Osteoblast (primary cell): Measurements from ENCODE around the gene LRP1B. TPM values are rescaled to one million over a fixed set of nuclear protein-coding genes. Genes with fewer than 3 reads are reported as not detected.

Experiments used
- DNase-seq: peaks from one replicate; pipeline ENCODE4 v3.0.0; 2011; ENCODE audit warnings: low spot score, mixed read lengths; ENCODE audit not compliant: insufficient read length; ENCODE audit errors: missing footprints
- H2AFZ ChIP-seq: 2 replicates; pipeline ENCODE4 v1.6.0; 2011; ENCODE audit warnings: mild to moderate bottlenecking, low read length
- H3K27ac ChIP-seq: 2 replicates; pipeline ENCODE4 v1.5.1; 2011; ENCODE audit warnings: mild to moderate bottlenecking, low read depth, low read length, moderate library complexity
- H3K27me3 ChIP-seq: 2 replicates; pipeline ENCODE4 v1.6.0; 2012; ENCODE audit warnings: mild to moderate bottlenecking, control low read depth, inconsistent platforms, low read length, moderate library complexity; ENCODE audit not compliant: insufficient read depth
- H3K36me3 ChIP-seq: 2 replicates; pipeline ENCODE4 v1.5.1; 2011; ENCODE audit warnings: mild to moderate bottlenecking, low read length, control low read depth, moderate library complexity; ENCODE audit not compliant: insufficient read depth
- H3K4me1 ChIP-seq: 2 replicates; pipeline ENCODE4 v1.5.1; 2011; ENCODE audit warnings: mild to moderate bottlenecking, low read length, control low read depth, moderate library complexity; ENCODE audit not compliant: insufficient read depth
- H3K4me2 ChIP-seq: 2 replicates; pipeline ENCODE4 v1.6.0; 2011; ENCODE audit warnings: mild to moderate bottlenecking, low read length; ENCODE audit not compliant: insufficient read depth
- H3K4me3 ChIP-seq: fragments of 200-600 bp; sonication (generic); 3 replicates; pipeline ENCODE4 v1.5.1; 2012; ENCODE audit warnings: mild to moderate bottlenecking, low read length, inconsistent platforms; ENCODE audit not compliant: insufficient read depth
- H3K79me2 ChIP-seq: 2 replicates; pipeline ENCODE4 v1.6.0; 2012; ENCODE audit warnings: mild to moderate bottlenecking, low read length, control low read depth, inconsistent platforms; ENCODE audit not compliant: insufficient read depth
- H3K9me3 ChIP-seq: 2 replicates; pipeline ENCODE4 v1.5.1; 2011; ENCODE audit warnings: low read depth, low read length, control low read depth
- H4K20me1 ChIP-seq: 2 replicates; pipeline ENCODE4 v1.6.0; 2012; ENCODE audit warnings: mild to moderate bottlenecking, low read length, control low read depth; ENCODE audit not compliant: insufficient read depth
- total RNA-seq: library from RNA; depleted of rRNA; stranded (reverse); fragments of >200 nt; gene quantifications from 2 replicates; pipeline ENCODE4 v1.2.3, GENCODE V29; 2012
- TF ChIP-seq, protein P1 (sequence below): IDR thresholded peaks from 2 replicates; pipeline ENCODE4 v1.5.1; 2011; ENCODE audit warnings: mild to moderate bottlenecking, low read depth, low read length, moderate library complexity; ENCODE audit errors: extremely low read depth

Gene LRP1B
- total RNA-seq, 1 donor, result not detected

DNA sequence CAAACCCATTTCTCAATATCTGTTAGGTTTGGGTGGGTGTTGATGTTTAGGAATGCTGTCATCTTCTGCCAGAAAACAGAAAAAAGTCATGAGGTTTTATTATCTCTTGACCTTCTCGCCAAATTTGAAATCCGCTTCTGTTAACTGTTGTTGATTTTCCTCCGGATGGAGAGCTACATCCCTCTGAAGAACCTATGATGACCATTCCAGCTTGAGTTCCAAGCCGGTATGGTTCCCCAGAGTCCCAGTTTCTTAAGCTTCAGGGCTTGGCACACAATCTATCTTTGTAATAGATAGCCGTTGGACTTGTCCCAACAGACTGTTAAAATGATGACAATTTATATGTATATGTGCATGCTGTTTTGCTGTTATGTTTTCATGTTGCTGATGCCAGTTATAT lies 1201.0 kb downstream of the LRP1B start:
- no peaks in the 10 kb centered on the region for H3K9me3 ChIP-seq
- H3K4me1 ChIP-seq, result no peaks in the 10 kb centered on the region
- no peaks in the 10 kb centered on the region for H3K27me3 ChIP-seq
- H4K20me1 ChIP-seq, result no peaks in the 10 kb centered on the region
- TF ChIP-seq, protein P1, sequence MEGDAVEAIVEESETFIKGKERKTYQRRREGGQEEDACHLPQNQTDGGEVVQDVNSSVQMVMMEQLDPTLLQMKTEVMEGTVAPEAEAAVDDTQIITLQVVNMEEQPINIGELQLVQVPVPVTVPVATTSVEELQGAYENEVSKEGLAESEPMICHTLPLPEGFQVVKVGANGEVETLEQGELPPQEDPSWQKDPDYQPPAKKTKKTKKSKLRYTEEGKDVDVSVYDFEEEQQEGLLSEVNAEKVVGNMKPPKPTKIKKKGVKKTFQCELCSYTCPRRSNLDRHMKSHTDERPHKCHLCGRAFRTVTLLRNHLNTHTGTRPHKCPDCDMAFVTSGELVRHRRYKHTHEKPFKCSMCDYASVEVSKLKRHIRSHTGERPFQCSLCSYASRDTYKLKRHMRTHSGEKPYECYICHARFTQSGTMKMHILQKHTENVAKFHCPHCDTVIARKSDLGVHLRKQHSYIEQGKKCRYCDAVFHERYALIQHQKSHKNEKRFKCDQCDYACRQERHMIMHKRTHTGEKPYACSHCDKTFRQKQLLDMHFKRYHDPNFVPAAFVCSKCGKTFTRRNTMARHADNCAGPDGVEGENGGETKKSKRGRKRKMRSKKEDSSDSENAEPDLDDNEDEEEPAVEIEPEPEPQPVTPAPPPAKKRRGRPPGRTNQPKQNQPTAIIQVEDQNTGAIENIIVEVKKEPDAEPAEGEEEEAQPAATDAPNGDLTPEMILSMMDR, result no peak
- H3K4me3 ChIP-seq, result no peak overlapping the region
- H2AFZ ChIP-seq, result no peak overlapping the region
- H3K4me2 ChIP-seq, result no peak overlapping the region
- H3K36me3 ChIP-seq, result no peaks in the 10 kb centered on the region
- H3K79me2 ChIP-seq, result no peaks in the 10 kb centered on the region
- no peak overlapping the region for H3K27ac ChIP-seq
- no peak for DNase-seq

DNA sequence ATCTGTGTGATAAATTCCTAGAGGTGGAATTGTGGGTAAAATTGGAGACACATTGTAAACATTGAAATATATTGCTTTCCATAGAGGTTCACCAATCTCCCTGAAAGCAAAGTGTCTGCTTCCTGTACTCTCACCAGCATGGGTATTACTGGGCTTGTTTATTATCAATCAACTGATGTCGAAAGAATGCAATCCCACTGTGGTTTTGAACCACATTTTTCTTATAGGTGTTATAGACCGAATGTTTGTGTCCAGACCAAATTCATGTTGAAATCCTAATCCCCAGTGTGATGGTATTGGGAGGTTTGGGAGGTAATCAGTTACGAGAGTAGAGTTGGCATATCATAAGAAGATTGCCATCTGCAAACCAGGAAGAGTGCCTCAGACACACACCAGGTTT lies 1212.4 kb downstream of the LRP1B start:
- no peak overlapping the region for H2AFZ ChIP-seq
- no peaks in the 10 kb centered on the region for H3K36me3 ChIP-seq
- DNase-seq, result no peak
- no peak overlapping the region for H3K4me2 ChIP-seq
- no peaks in the 10 kb centered on the region for H3K79me2 ChIP-seq
- no peaks in the 10 kb centered on the region for H3K4me1 ChIP-seq
- H3K4me3 ChIP-seq, result no peak overlapping the region
- no peaks in the 10 kb centered on the region for H3K9me3 ChIP-seq
- H4K20me1 ChIP-seq, result no peaks in the 10 kb centered on the region
- H3K27ac ChIP-seq, result no peak overlapping the region
- TF ChIP-seq, protein P1, result no peak
- no peaks in the 10 kb centered on the region for H3K27me3 ChIP-seq

DNA sequence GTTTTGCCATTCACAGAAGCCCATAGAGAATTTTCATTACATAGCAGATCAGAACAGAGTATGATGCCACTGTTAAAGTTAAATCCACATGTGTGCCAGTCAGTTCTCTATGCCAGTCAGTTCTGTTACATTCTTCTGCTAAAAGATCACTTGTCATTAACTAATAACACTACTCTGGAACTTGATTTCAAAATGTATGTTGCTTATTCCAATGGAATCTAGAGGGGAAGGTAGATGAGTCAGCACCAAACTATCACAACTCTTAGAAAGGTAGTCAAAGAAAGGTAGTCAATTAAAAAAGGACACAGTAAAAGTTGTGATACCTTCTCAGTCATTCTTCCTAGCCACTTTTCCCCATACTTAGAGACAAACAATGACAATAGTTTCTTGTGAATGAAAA lies 1214.4 kb downstream of the LRP1B start:
- Histone ChIP-seq H4K20me1 (no peaks in the 10 kb centered on the region), H3K27ac (no peak overlapping the region), H3K4me3 (no peak overlapping the region), H3K27me3 (no peaks in the 10 kb centered on the region), H3K36me3 (no peaks in the 10 kb centered on the region), H3K4me1 (no peaks in the 10 kb centered on the region), H3K9me3 (no peaks in the 10 kb centered on the region), H2AFZ (no peak overlapping the region), H3K4me2 (no peak overlapping the region), H3K79me2 (no peaks in the 10 kb centered on the region)
- no peak for DNase-seq
- TF ChIP-seq, protein P1, result no peak

DNA sequence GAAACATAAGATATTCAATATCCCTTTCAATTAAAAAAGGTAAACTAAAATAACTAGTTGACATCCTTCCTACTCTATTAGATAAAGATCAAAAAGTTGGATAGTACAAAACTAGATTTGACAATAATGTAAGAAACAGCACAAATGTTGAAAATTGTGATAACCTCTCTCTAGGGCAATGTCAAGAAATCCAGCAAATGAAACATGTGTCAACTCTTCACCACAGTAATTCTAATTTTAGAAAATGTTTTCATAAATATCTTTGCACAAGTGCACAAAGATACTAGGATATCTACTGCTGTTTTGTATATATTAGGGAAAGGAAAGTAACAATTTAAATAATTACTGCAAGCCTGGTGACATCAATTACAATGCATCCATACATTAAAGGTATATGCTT lies 1220.1 kb downstream of the LRP1B start:
- TF ChIP-seq, protein P1, result no peak
- no peak for DNase-seq
- H3K4me2 ChIP-seq, result no peak overlapping the region

More for the DNA sequence above, 1220.1 kb downstream of the LRP1B start:
- Histone ChIP-seq H2AFZ (no peak overlapping the region), H3K79me2 (no peaks in the 10 kb centered on the region), H3K27me3 (no peaks in the 10 kb centered on the region), H3K27ac (no peak overlapping the region), H3K4me1 (no peaks in the 10 kb centered on the region), H3K4me3 (no peak overlapping the region), H4K20me1 (no peaks in the 10 kb centered on the region), H3K36me3 (no peaks in the 10 kb centered on the region), H3K9me3 (peaks cover 2% of the 10 kb centered on the region)
